ENCODE data around the gene PCMTD2.
"Not testable (repeated sequence)": the region's sequence is repeated elsewhere in the genome, so short reads cannot be mapped to it uniquely, and the experiment has no call there.

DNA sequence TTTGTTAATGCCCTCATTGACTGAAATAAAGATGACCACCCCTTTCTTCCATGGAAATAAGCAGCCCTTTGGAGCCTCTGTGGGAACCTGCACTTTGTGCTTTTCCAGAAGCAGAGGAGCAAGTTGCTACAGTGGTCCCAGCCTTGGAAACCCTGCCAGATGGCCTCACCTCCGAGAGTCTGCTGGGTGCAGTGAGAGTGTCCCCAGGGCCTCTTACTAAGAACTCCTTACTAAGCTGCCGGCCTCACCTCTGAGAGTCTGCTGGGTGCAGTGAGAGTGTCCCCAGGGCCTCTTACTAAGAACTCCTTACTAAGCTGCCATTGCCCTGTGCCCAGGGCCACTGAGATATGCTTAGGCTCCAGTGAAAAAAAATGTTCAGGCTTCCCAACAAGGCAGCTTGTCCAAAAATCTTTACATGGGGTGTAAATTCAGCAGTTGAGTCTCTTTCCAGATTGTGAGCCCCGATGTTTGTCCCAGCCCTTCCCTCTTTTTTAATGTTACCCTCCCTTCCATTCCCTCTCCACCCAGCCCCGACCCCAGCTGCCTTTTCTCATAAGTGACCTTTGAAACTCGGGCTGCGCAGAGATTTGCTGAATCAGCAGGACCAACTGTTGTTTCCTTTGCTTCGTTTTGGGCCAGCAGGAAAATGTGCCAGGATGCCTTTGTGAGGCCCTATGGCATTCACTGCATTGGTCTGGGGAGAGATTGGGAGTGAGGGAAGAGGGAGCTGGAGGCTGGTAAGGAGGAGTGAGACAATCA, 66.7 kb downstream of the PCMTD2 start:
- TF ChIP-seq CEBPB (IDR thresholded peaks at IDR 0.05); POLR2A (IDR thresholded peaks at IDR 0.05; ENCODE audit: low read length); SREBF2 (IDR thresholded peaks at IDR 0.05); KDM1A (IDR thresholded peaks at IDR 0.05; ENCODE audit: low read depth); EP300 (IDR thresholded peaks at IDR 0.05); BHLHE40 (IDR thresholded peaks at IDR 0.05; ENCODE audit: low read depth, low read length); RAD21 (conservative IDR thresholded peaks at IDR 0.05 in 1 of 2, IDR thresholded peaks at IDR 0.05 in 1 of 2): not testable (repeated sequence)
- TF ChIP-seq, protein P1, sequence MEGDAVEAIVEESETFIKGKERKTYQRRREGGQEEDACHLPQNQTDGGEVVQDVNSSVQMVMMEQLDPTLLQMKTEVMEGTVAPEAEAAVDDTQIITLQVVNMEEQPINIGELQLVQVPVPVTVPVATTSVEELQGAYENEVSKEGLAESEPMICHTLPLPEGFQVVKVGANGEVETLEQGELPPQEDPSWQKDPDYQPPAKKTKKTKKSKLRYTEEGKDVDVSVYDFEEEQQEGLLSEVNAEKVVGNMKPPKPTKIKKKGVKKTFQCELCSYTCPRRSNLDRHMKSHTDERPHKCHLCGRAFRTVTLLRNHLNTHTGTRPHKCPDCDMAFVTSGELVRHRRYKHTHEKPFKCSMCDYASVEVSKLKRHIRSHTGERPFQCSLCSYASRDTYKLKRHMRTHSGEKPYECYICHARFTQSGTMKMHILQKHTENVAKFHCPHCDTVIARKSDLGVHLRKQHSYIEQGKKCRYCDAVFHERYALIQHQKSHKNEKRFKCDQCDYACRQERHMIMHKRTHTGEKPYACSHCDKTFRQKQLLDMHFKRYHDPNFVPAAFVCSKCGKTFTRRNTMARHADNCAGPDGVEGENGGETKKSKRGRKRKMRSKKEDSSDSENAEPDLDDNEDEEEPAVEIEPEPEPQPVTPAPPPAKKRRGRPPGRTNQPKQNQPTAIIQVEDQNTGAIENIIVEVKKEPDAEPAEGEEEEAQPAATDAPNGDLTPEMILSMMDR (IDR thresholded peaks at IDR 0.05) = not testable (repeated sequence)
